ENCODE measurements around the gene TLK1.
A peak's percentile ranks its signal among the peaks of the same experiment; 100 is the strongest.
"Not testable (repeated sequence)": the region's sequence is repeated elsewhere in the genome, so short reads cannot be mapped to it uniquely, and the experiment has no call there.

Gene TLK1

GRCh38 chr2:171162522-171163197, 2.0 kb upstream of the TLK1 start:
- Mint-ChIP-seq H3K36me3 (ENCODE audit: insufficient read depth) (peaks cover 12% of the 10 kb centered on the region), H3K4me1 (ENCODE audit: low read depth in 2 of 2) (peaks cover 26 to 29% of the 10 kb centered on the region in 2 donors), H3K4me3 (peak overlapping the region in 1 of 2 donors; percentile 97), H3K27ac (peak overlapping the region; percentile 79 to 83)
- H3K27me3 Mint-ChIP-seq; DNase-seq; H3K9me3 Mint-ChIP-seq; ATAC-seq (replicated peaks): not testable (repeated sequence)

GRCh38 chr2:171160956-171161740, 455 bp upstream of the TLK1 start:
- peak overlapping the region; percentile 87 to 97 for H3K4me3 Mint-ChIP-seq
- H3K4me1 Mint-ChIP-seq (ENCODE audit: low read depth in 2 of 2): peaks cover 36 to 40% of the 10 kb centered on the region in 2 donors
- H3K27ac Mint-ChIP-seq: peak overlapping the region; percentile 97 to 98
- ATAC-seq (replicated peaks) (peak; percentile 43), DNase-seq (peak; percentile 37 to 42 (median 37))
- H3K36me3 Mint-ChIP-seq (ENCODE audit: insufficient read depth): peaks cover 17% of the 10 kb centered on the region
- H3K27me3 Mint-ChIP-seq: no peaks in the 10 kb centered on the region
- H3K9me3 Mint-ChIP-seq: no peaks in the 10 kb centered on the region

- H3K27me3 Mint-ChIP-seq: no peaks in the 10 kb centered on the region
- DNase-seq (peak; percentile 30 to 47 (median 34)), ATAC-seq (replicated peaks) (peak; percentile 32)
- H3K36me3 Mint-ChIP-seq (ENCODE audit: insufficient read depth): peaks cover 17% of the 10 kb centered on the region
- peak overlapping the region; percentile 97 to 98 for H3K27ac Mint-ChIP-seq
- peak overlapping the region; percentile 95 to 97 for H3K4me3 Mint-ChIP-seq
- H3K4me1 Mint-ChIP-seq (ENCODE audit: low read depth in 2 of 2): peaks cover 40 to 55% of the 10 kb centered on the region in 2 donors
- H3K9me3 Mint-ChIP-seq: no peaks in the 10 kb centered on the region
Measured at GRCh38 chr2:171159372-171160118, 1.1 kb downstream of the TLK1 start.

GRCh38 chr2:171158790-171159371, 1.8 kb downstream of the TLK1 start:
- DNase-seq: no peak
- Mint-ChIP-seq H3K27ac (peak overlapping the region; percentile 97 to 98), H3K36me3 (ENCODE audit: insufficient read depth) (peaks cover 17% of the 10 kb centered on the region), H3K4me3 (peak overlapping the region; percentile 95 to 97), H3K27me3 (no peaks in the 10 kb centered on the region), H3K9me3 (no peaks in the 10 kb centered on the region), H3K4me1 (ENCODE audit: low read depth in 2 of 2) (peaks cover 40 to 60% of the 10 kb centered on the region in 2 donors)
- no peak for ATAC-seq (replicated peaks)

GRCh38 chr2:171158036-171158789, 2.5 kb downstream of the TLK1 start:
- Mint-ChIP-seq H3K27ac (no peak overlapping the region), H3K4me3 (peak overlapping the region; percentile 95 to 97), H3K9me3 (no peaks in the 10 kb centered on the region)

GRCh38 chr2:171157109-171157500, 3.6 kb downstream of the TLK1 start:
- H3K36me3 Mint-ChIP-seq (ENCODE audit: insufficient read depth): peaks cover 17% of the 10 kb centered on the region
- H3K4me1 Mint-ChIP-seq (ENCODE audit: low read depth in 2 of 2): peaks cover 29 to 66% of the 10 kb centered on the region in 2 donors
- no peaks in the 10 kb centered on the region for H3K9me3 Mint-ChIP-seq
- H3K27me3 Mint-ChIP-seq: no peaks in the 10 kb centered on the region
- H3K27ac Mint-ChIP-seq: no peak overlapping the region
- peak overlapping the region in 1 of 2 donors; percentile 10 for H3K4me3 Mint-ChIP-seq
- DNase-seq: no peak
- ATAC-seq (replicated peaks): no peak

More at GRCh38 chr2:171158036-171158789, 2.5 kb downstream of the TLK1 start:
- DNase-seq: no peak
- ATAC-seq (replicated peaks): no peak
- Mint-ChIP-seq H3K27me3 (no peaks in the 10 kb centered on the region), H3K4me1 (ENCODE audit: low read depth in 2 of 2) (peaks cover 34 to 61% of the 10 kb centered on the region in 2 donors), H3K36me3 (ENCODE audit: insufficient read depth) (peaks cover 17% of the 10 kb centered on the region)

GRCh38 chr2:171154348-171154747, 6.3 kb downstream of the TLK1 start:
- Mint-ChIP-seq H3K4me1 (ENCODE audit: low read depth in 2 of 2) (peaks cover 30 to 70% of the 10 kb centered on the region in 2 donors), H3K27me3 (no peaks in the 10 kb centered on the region), H3K4me3 (no peak overlapping the region), H3K27ac (peak overlapping the region in 1 of 2 donors; percentile 79), H3K9me3 (no peaks in the 10 kb centered on the region), H3K36me3 (ENCODE audit: insufficient read depth) (peaks cover 6% of the 10 kb centered on the region)
- no peak for ATAC-seq (replicated peaks)
- DNase-seq: no peak

- H3K27me3 Mint-ChIP-seq: no peaks in the 10 kb centered on the region
- H3K4me3 Mint-ChIP-seq: no peak overlapping the region
- peak overlapping the region; percentile 6 to 55 for H3K27ac Mint-ChIP-seq
- no peak for ATAC-seq (replicated peaks)
- no peaks in the 10 kb centered on the region for H3K36me3 Mint-ChIP-seq (ENCODE audit: insufficient read depth)
- no peaks in the 10 kb centered on the region for H3K9me3 Mint-ChIP-seq
- no peak for DNase-seq
- peaks cover 34 to 69% of the 10 kb centered on the region in 2 donors for H3K4me1 Mint-ChIP-seq (ENCODE audit: low read depth in 2 of 2)
Measured at GRCh38 chr2:171150694-171151285, 9.9 kb downstream of the TLK1 start.

- DNase-seq (no peak), ATAC-seq (replicated peaks) (no peak)
- H3K27me3 Mint-ChIP-seq: no peaks in the 10 kb centered on the region
- no peaks in the 10 kb centered on the region for H3K36me3 Mint-ChIP-seq (ENCODE audit: insufficient read depth)
- H3K27ac Mint-ChIP-seq: peak overlapping the region; percentile 6 to 55
- H3K9me3 Mint-ChIP-seq: no peaks in the 10 kb centered on the region
- H3K4me3 Mint-ChIP-seq: no peak overlapping the region
- H3K4me1 Mint-ChIP-seq (ENCODE audit: low read depth in 2 of 2): peaks cover 37 to 67% of the 10 kb centered on the region in 2 donors
Measured at GRCh38 chr2:171149986-171150693, 10.6 kb downstream of the TLK1 start.

GRCh38 chr2:171149171-171149938, 11.3 kb downstream of the TLK1 start:
- H3K4me3 Mint-ChIP-seq: no peak overlapping the region
- no peaks in the 10 kb centered on the region for H3K9me3 Mint-ChIP-seq
- H3K4me1 Mint-ChIP-seq (ENCODE audit: low read depth in 2 of 2): peaks cover 44 to 67% of the 10 kb centered on the region in 2 donors
- H3K27ac Mint-ChIP-seq: no peak overlapping the region
- no peaks in the 10 kb centered on the region for H3K36me3 Mint-ChIP-seq (ENCODE audit: insufficient read depth)
- no peaks in the 10 kb centered on the region for H3K27me3 Mint-ChIP-seq
- DNase-seq: no peak
- no peak for ATAC-seq (replicated peaks)

GRCh38 chr2:171147081-171147480, 13.6 kb downstream of the TLK1 start:
- no peak for DNase-seq
- Mint-ChIP-seq H3K27ac (peak overlapping the region; percentile 4 to 65), H3K4me1 (ENCODE audit: low read depth in 2 of 2) (peaks cover 58 to 76% of the 10 kb centered on the region in 2 donors), H3K9me3 (no peaks in the 10 kb centered on the region), H3K4me3 (peak overlapping the region in 1 of 2 donors; percentile 14), H3K27me3 (no peaks in the 10 kb centered on the region), H3K36me3 (ENCODE audit: insufficient read depth) (no peaks in the 10 kb centered on the region)
- no peak for ATAC-seq (replicated peaks)

Data from effector memory CD8-positive, alpha-beta T cell (primary cell).